Measurements from ENCODE around the gene RAPSN. TPM values are rescaled to one million over a fixed set of nuclear protein-coding genes. Genes with fewer than 3 reads are reported as not detected.

Gene RAPSN
- total RNA-seq, 1 donor from 2014 or later = 0.64 TPM

GRCh38 chr11:47437746-47438418 is 11.1 kb downstream of the RAPSN start:
- H3K27ac ChIP-seq = no peak overlapping the region
- no peak overlapping the region for H3K4me3 ChIP-seq
- TF ChIP-seq CTCF (IDR thresholded peaks at IDR 0.05) = no peak
- DNase-seq = no peak
- intact Hi-C loops (cut with DNase I) = no loop called here
- no peaks in the 10 kb centered on the region for H3K36me3 ChIP-seq
- no peaks in the 10 kb centered on the region for H3K9me3 ChIP-seq
- H3K4me1 ChIP-seq = no peaks in the 10 kb centered on the region
- peak; percentile 14 for ATAC-seq
- no peaks in the 10 kb centered on the region for H3K27me3 ChIP-seq

GRCh38 chr11:47437218-47437745 is 11.7 kb downstream of the RAPSN start:
- Histone ChIP-seq H3K27me3 (no peaks in the 10 kb centered on the region), H3K27ac (no peak overlapping the region), H3K4me3 (no peak overlapping the region), H3K4me1 (no peaks in the 10 kb centered on the region), H3K36me3 (no peaks in the 10 kb centered on the region), H3K9me3 (no peaks in the 10 kb centered on the region)
- no peak for TF ChIP-seq CTCF (IDR thresholded peaks at IDR 0.05)
- DNase-seq = no peak
- intact Hi-C loops (cut with DNase I) = no loop called here
- no peak for ATAC-seq

GRCh38 chr11:47436726-47437125 is 12.2 kb downstream of the RAPSN start:
- TF ChIP-seq CTCF (IDR thresholded peaks at IDR 0.05) = no peak
- no peak for ATAC-seq

GRCh38 chr11:47435687-47436086 is 13.2 kb downstream of the RAPSN start:
- Histone ChIP-seq H3K27me3 (no peaks in the 10 kb centered on the region), H3K4me1 (no peaks in the 10 kb centered on the region), H3K9me3 (no peaks in the 10 kb centered on the region), H3K36me3 (no peaks in the 10 kb centered on the region), H3K27ac (no peak overlapping the region), H3K4me3 (no peak overlapping the region)
- DNase-seq = no peak
- intact Hi-C loops (cut with DNase I) = no loop called here
- peak; percentile 68 for ATAC-seq
- TF ChIP-seq CTCF (IDR thresholded peaks at IDR 0.05) = no peak

More at GRCh38 chr11:47436726-47437125, 12.2 kb downstream of the RAPSN start:
- no peaks in the 10 kb centered on the region for H3K36me3 ChIP-seq
- H3K9me3 ChIP-seq = no peaks in the 10 kb centered on the region
- H3K27me3 ChIP-seq = no peaks in the 10 kb centered on the region
- no peaks in the 10 kb centered on the region for H3K4me1 ChIP-seq
- intact Hi-C loops (cut with DNase I) = no loop called here
- H3K4me3 ChIP-seq = no peak overlapping the region
- H3K27ac ChIP-seq = no peak overlapping the region
- DNase-seq = no peak

GRCh38 chr11:47434011-47434786 is 14.7 kb downstream of the RAPSN start:
- DNase-seq = no peak
- Histone ChIP-seq H3K9me3 (no peaks in the 10 kb centered on the region), H3K4me1 (no peaks in the 10 kb centered on the region), H3K36me3 (no peaks in the 10 kb centered on the region), H3K4me3 (no peak overlapping the region), H3K27me3 (no peaks in the 10 kb centered on the region), H3K27ac (no peak overlapping the region)
- intact Hi-C loops (cut with DNase I) = no loop called here
- TF ChIP-seq CTCF (IDR thresholded peaks at IDR 0.05) = no peak
- no peak for ATAC-seq

All from upper lobe of right lung (tissue), 1 donor.